Astrocyte (in vitro differentiated cells and primary cell): Measurements from ENCODE around the gene AFAP1L2.

Source experiments
- CTCF ChIP-seq: IDR thresholded peaks from 2 replicates; pipeline ENCODE4 v1.5.1; 2011; ENCODE audit warnings: low read depth, mild to moderate bottlenecking, inconsistent platforms, low read length, moderate library complexity; ENCODE audit not compliant: insufficient read depth
- EZH2 ChIP-seq: IDR thresholded peaks from 2 replicates; pipeline ENCODE4 v1.6.1; 2012; ENCODE audit warnings: mild to moderate bottlenecking, low read length, inconsistent platforms; ENCODE audit not compliant: insufficient read depth

GRCh38 chr10:114375047-114375446, 29.3 kb downstream of the AFAP1L2 start:
- no peak for TF ChIP-seq CTCF
- TF ChIP-seq EZH2, result no peak
